Esophagus squamous epithelium (tissue), 5 donors: ENCODE results near the gene CIBAR2. TPM values are rescaled to one million over a fixed set of nuclear protein-coding genes. Genes with fewer than 3 reads are reported as not detected.
A peak's percentile ranks its signal among the peaks of the same experiment; 100 is the strongest.

ENCODE experiments used
- DNase-seq: peaks from one replicate; lab custom pipeline; 2025; lab: John Stamatoyannopoulos, UW
- H3K27ac ChIP-seq, 4 donors: fragments of 200-600 bp; sonication (generic); one replicate each; pipeline ENCODE4 v1.5.1; 2016 to 2019; ENCODE audit warnings: mild to moderate bottlenecking in 1 of 4
- H3K27me3 ChIP-seq, 4 donors: fragments of 200-600 bp; sonication (generic); 1 replicate in 3 of 4; 2 replicates in 1 of 4; pipeline versions ENCODE4 v1.5.1 to v1.6.0; 2017 to 2021; ENCODE audit warnings: antibody characterized with exemption in 1 of 4
- H3K36me3 ChIP-seq, 3 donors: fragments of 200-600 bp; sonication (generic); one replicate each; pipeline ENCODE4 v1.5.1; 2016 to 2019
- H3K4me1 ChIP-seq, 3 donors: fragments of 200-600 bp; sonication (generic); one replicate each; pipeline ENCODE4 v1.5.1; 2017 to 2019
- H3K4me3 ChIP-seq, 4 donors: fragments of 200-600 bp; sonication (generic); 1 replicate in 3 of 4; 2 replicates in 1 of 4; pipeline ENCODE4 v1.5.1; 2016 to 2019; ENCODE audit warnings: mild to moderate bottlenecking in 2 of 4, moderate library complexity in 1 of 4
- H3K9me3 ChIP-seq, 3 donors: fragments of 200-600 bp; sonication (generic); one replicate each; pipeline ENCODE4 v1.5.1; 2016 to 2019
- CTCF ChIP-seq, 6 experiments: fragments of 450-650 bp in 4 of 6; fragments of 200-600 bp in 2 of 6; sonication (generic) in 2 of 6; IDR thresholded peaks; one replicate each; pipeline ENCODE4 v1.5.1; 2016 to 2019; ENCODE audit warnings: antibody characterized with exemption in 6 of 6, mild to moderate bottlenecking in 4 of 6, moderate library complexity in 4 of 6
- POLR2A ChIP-seq, 4 donors: fragments of 450-650 bp; IDR thresholded peaks; one replicate each; pipeline ENCODE4 v1.6.1; 2017; ENCODE audit warnings: antibody characterized with exemption in 4 of 4, mild to moderate bottlenecking in 4 of 4, moderate library complexity in 3 of 4
- WGBS, 2 donors: methylation state at CpG; one replicate each; pipeline ENCODE4 v1.1.5; 2018; 5-methylcytosine and 5-hydroxymethylcytosine counted together
- intact Hi-C: fragments of 100-400 bp; cut with DNase I; formaldehyde crosslinking; loops from one replicate; pipeline ENCODE4 v1.15.0; 2022
- total RNA-seq, 4 donors: library from RNA; depleted of rRNA; stranded (reverse); fragments of >200 nt; gene quantifications; one replicate each; pipeline ENCODE4 v1.1.0, GENCODE V29; 2016
- donor health status: DM: yes; HTN: yes; CAD: no.

Gene CIBAR2
- total RNA-seq, 4 donors from 2014 or later = not detected

- Histone ChIP-seq H3K4me3 (no peak overlapping the region), H3K9me3 (no peaks in the 10 kb centered on the region), H3K4me1 (peaks cover 0 to 16% (median 5%) of the 10 kb centered on the region in 3 donors), H3K36me3 (no peaks in the 10 kb centered on the region), H3K27me3 (peaks cover 0 to 9% (median 0%) of the 10 kb centered on the region in 4 donors), H3K27ac (peak overlapping the region in 1 of 4 donors; percentile 33)
- DNase-seq = no peak
- TF ChIP-seq CTCF (IDR thresholded peaks at IDR 0.05) (no peak), POLR2A (IDR thresholded peaks at IDR 0.05) (no peak)
- WGBS, 2 donors = 33 to 52% methylated on average over 11 of the region's 11 CpGs
- intact Hi-C loops = no loop called here
These were observed 7.4 kb downstream of the CIBAR2 start for GRCh38 chr16:85104821-85105391.

- Histone ChIP-seq H3K36me3 (no peaks in the 10 kb centered on the region), H3K27ac (no peak overlapping the region), H3K4me1 (peaks cover 0 to 16% (median 5%) of the 10 kb centered on the region in 3 donors), H3K27me3 (peaks cover 0 to 9% (median 0%) of the 10 kb centered on the region in 4 donors), H3K4me3 (no peak overlapping the region), H3K9me3 (no peaks in the 10 kb centered on the region)
- WGBS, 2 donors = 55 to 71% methylated on average over 7 to 12 of the region's 12 CpGs
- no peak for TF ChIP-seq CTCF (IDR thresholded peaks at IDR 0.05)
- TF ChIP-seq POLR2A (IDR thresholded peaks at IDR 0.05) = no peak
- DNase-seq = no peak
- intact Hi-C loops = no loop called here
These were observed 8.1 kb downstream of the CIBAR2 start for GRCh38 chr16:85104147-85104546.

- no peak for DNase-seq
- intact Hi-C loops = no loop called here
- 80% methylated on average over 10 to 23 of the region's 23 CpGs for WGBS, 2 donors
- Histone ChIP-seq H3K9me3 (no peaks in the 10 kb centered on the region), H3K4me1 (peaks cover 0 to 16% (median 5%) of the 10 kb centered on the region in 3 donors), H3K36me3 (no peaks in the 10 kb centered on the region), H3K27me3 (peaks cover 0 to 11% (median 0%) of the 10 kb centered on the region in 4 donors), H3K27ac (no peak overlapping the region), H3K4me3 (no peak overlapping the region)
- TF ChIP-seq POLR2A (IDR thresholded peaks at IDR 0.05) = no peak
- TF ChIP-seq CTCF (IDR thresholded peaks at IDR 0.05) = no peak
These were observed 8.9 kb downstream of the CIBAR2 start for GRCh38 chr16:85103114-85104079.

- H3K4me1 ChIP-seq = peaks cover 0 to 16% (median 5%) of the 10 kb centered on the region in 3 donors
- no peak for DNase-seq
- H3K4me3 ChIP-seq = no peak overlapping the region
- 57 to 64% methylated on average over 11 of the region's 11 CpGs for WGBS, 2 donors
- no peaks in the 10 kb centered on the region for H3K9me3 ChIP-seq
- peaks cover 0 to 24% (median 0%) of the 10 kb centered on the region in 4 donors for H3K27me3 ChIP-seq
- no peak overlapping the region for H3K27ac ChIP-seq
- intact Hi-C loops = no loop called here
- H3K36me3 ChIP-seq = no peaks in the 10 kb centered on the region
- TF ChIP-seq POLR2A (IDR thresholded peaks at IDR 0.05) (no peak), CTCF (IDR thresholded peaks at IDR 0.05) (no peak)
These were observed 10.2 kb downstream of the CIBAR2 start for GRCh38 chr16:85101956-85102630.
